NAMALWA (cell line): Measurements from ENCODE around the gene PTK7.
"Not testable (repeated sequence)": the region's sequence is repeated elsewhere in the genome, so short reads cannot be mapped to it uniquely, and the experiment has no call there.

Experiments used
- DNase-seq: peaks from one replicate; pipeline ENCODE4 v3.0.0-alpha.2; 2015; ENCODE audit warnings: low spot score

The PTK7 gene

DNA sequence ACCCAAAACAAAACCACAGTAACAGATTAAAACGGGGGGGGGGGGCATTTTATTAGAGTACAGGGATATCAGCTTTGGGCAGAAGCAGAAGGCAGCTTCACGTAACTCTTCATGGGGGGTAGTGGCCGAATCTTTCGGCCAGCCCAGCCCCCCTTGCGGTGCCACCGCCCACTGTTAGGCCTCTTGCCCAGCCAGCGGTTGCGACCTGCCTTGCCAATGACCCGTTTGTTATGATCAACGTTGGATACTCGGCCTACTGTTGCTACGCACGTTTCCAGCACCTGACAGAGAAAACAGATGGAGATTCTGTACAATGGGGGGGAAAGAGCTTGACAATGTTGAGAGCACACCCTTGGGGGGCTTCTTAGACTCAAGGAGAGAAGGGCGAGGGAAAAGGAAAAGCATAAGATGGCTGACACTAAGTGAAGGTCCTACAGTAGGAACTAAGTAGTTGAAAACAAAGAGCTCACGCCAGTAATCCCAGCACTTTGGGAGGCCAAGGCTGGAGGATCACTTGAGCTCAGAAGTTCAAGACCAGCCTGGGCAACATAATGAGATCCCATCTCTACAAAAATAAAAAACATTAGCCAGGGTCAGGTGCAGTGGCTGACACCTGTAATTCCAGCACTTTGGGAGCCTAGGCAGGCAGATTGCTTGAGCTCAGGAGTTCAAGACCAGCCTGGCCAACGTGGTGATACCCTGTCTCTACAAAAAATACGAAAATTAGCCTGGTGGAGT lies 21.7 kb upstream of the PTK7 start:
- peak; percentile 20 for DNase-seq

DNA sequence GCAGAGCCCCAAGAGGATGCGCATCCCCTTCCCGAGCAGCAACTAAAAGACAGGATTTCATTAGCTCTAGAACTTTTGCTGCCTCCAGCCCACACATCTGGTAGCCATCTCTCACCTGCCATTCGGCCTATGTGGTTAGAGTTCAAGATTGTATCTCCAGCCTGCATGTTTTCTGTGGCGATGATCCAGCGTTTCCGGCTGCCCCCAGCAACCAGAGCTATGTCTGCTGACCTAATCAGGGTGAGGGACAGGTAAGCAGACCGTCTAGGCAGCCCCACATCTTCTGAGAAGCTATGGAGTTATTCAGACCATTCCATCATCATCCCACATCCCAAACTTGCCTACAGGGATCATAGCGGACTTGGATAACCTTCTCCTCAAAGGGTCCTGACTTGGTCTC lies 20.1 kb upstream of the PTK7 start:
- DNase-seq, result no peak

DNA sequence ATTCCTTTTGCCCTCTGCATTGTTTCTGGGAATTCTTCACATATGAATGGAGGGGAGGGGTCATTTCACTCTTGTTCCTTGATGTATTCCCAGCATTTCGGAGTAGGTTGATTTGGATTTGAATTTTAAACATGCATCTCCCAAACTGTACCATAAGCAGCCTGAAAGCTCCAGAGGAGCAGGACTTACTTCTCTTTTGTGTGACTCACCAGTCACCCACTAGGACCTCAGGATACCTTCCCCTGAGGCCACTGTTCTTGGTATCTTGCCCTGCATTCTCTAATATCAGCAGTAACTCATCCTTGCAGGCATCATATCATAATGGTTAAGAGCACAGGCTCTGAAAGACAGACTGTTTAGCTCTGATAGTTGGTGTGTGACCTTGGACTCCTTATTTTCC lies 17.6 kb upstream of the PTK7 start:
- peak; percentile 34 for DNase-seq

DNA sequence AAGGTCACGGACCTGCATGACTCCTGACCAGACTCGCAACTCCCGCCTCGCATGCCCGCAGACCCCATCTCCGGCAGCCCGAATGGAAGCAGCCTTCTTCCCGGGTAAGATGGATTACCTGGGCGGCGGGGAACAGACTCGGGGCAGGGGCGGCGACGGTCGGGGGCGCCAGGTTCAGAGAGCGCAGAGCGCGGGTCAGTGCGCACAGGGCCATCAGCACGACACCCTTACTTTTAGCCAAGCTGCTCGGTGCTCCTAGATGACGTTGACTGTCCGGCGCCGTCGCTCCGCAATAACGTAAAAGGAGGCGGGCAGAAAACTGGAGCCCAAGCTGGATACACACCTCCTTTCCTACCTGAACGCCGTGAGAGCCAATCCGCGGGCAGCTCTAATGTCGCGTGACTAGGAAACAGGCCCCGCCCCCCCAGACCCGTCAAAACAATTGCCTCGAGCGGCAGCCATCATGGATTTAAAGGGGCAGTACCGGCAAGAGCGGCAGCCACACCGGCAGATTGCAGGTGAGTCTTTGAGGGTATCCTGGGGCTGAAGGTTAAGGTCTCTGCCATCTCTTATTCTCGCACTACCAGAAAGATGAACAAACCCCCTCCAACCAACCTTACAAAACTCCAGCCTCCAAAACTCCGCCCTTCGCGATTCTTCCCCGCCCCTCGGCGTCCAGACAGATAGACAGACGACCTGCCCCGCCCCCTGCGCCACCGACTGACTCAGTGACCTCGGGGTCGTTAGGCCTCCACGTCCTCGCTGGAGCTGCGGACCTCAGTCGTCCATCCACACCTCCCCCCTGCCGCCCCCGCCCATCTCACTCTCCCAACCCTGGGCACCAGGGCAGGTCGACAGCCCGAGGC lies 16.7 kb upstream of the PTK7 start, which contains the start of the genes KLC4 and MRPL2:
Gene KLC4 (plus strand): TSS at position 464 of the 866 bp plus-strand sequence. CDS start 1,705 bp downstream, outside the sequence.
Gene MRPL2 (minus strand): TSS at position 267 of the 866 bp plus-strand sequence. CDS start 53 bp downstream, at position 214.
- DNase-seq, result peak; percentile 99

DNA sequence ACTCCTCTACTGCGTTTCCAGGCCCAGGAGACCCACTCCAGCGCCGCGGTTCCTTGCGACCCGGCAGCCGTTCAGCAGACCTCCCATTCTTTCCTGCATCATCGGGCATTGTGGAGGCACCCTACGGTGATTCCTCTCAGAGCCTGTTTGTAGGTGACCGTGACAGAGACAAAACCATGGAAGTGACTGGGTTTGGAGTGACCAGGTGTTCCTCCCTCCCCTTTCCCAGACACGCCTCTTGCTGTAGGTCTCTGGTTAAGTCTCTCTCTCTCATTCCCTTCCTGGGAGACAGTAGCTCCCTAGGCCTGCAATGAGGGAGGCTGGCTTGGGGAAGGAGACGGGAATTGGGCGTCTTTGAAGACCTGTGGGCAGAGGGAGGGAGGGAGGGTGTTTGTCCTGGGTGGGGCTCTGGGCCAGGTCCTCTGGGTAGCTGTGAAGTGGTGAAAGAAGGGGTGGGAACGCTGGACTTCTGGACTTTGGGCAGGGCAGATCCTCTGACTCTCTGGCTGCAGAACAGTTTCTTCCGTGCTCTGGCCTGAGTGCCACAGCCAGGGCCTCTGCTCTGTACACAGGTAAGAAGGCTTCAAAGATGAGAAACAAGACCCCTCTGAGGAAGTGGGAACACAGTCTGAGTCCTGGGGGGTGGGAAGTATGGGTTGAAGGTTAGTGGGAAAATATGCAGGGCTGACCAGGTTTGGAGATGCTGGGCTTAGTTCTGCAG lies 15.9 kb upstream of the PTK7 start:
- DNase-seq, result no peak

DNA sequence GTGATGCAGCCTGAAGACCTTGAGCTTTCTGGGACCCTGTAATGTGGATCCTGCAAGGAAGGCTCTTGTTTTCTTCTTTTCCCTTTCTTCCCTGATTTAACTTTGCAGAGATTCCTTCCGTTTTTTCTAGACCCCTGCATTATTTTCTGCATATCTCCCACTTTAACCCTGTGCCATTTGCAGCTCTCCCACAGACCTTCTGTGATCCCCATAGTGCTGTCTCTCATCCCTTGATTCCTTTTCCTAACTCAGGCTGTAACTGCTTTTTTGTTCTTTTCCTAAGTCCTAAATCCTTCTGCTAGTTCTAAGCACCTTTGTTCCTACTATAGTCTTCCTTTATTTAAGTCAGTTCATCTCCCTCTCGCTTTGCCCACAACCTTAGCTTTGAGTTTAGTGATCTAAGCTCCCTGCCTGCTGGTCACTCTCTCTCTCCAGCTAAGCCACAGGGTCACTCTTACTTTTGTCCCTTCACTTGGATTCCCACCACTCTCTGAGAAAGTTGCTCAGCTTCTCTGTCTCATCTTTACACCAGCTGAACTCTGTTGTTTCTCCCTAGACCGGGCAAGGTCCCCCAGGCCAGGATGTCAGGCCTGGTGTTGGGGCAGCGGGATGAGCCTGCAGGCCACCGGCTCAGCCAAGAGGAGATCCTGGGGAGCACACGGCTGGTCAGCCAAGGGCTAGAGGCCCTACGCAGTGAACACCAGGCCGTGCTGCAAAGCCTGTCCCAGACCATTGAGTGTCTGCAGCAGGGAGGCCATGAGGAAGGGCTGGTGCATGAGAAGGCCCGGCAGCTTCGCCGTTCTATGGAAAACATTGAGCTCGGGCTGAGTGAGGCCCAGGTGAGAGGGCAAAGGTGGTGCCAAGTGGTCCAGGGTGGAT lies 15.1 kb upstream of the PTK7 start:
- DNase-seq, result no peak

DNA sequence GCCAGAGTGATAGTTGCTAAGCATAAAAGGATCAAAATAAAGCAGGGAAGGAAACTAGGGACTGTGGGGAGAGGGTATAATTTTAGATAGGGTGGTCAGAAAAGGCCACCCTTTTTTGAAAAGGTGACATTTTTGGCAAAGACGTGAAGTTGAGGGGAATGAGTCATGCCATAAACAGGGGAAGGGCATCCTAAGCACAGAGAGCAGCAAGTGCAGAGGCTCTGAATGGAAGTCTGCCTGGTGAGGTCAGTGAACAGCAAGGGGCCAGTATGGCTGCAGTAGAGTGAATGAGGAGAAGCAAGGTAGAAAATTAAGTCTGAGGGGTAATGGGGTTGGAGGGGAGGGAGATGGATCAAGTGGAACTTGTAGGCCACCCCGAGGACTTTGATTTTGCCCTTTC lies 14.3 kb upstream of the PTK7 start:
- no peak for DNase-seq

DNA sequence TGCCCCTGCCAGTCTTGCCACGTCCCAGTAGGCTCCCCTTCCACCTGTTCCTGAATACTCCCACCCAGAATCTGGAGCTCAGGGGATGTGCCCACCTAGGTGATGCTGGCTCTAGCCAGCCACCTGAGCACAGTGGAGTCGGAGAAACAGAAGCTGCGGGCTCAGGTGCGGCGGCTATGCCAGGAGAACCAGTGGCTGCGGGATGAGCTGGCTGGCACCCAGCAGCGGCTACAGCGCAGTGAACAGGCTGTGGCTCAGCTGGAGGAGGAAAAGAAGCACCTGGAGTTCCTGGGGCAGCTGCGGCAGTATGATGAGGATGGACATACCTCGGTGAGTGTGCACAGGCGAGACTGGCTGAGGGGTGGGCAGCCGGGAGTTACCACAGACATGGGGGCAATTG lies 13.3 kb upstream of the PTK7 start:
- no peak for DNase-seq

DNA sequence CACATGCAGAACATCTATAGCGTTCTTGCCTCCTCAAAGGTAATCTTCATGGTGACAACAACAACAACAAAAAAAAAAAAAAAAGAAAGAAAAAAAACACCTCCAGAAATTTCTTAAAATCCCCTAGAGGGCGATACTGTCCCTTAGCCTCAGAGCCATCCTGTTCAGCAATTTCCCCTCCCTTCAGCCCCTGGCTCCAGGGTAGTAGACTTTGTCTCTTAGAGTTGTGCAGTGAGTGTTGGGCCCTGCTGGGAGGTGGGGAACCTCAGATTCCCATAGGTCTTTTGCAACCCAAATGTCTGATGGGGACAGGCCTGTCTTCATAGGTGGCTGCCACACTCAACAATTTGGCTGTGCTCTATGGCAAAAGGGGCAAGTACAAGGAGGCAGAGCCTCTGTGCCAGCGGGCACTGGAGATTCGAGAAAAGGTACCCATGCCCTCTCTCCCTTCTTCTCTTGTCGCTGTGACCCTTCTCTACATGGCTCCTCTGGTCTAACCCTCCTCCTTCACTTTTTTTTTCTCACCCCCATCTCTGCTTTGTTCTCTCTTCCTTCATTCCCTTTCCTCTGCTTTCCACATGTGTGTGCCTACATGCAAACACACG lies 6.0 kb upstream of the PTK7 start:
- peak; percentile 79 for DNase-seq

DNA sequence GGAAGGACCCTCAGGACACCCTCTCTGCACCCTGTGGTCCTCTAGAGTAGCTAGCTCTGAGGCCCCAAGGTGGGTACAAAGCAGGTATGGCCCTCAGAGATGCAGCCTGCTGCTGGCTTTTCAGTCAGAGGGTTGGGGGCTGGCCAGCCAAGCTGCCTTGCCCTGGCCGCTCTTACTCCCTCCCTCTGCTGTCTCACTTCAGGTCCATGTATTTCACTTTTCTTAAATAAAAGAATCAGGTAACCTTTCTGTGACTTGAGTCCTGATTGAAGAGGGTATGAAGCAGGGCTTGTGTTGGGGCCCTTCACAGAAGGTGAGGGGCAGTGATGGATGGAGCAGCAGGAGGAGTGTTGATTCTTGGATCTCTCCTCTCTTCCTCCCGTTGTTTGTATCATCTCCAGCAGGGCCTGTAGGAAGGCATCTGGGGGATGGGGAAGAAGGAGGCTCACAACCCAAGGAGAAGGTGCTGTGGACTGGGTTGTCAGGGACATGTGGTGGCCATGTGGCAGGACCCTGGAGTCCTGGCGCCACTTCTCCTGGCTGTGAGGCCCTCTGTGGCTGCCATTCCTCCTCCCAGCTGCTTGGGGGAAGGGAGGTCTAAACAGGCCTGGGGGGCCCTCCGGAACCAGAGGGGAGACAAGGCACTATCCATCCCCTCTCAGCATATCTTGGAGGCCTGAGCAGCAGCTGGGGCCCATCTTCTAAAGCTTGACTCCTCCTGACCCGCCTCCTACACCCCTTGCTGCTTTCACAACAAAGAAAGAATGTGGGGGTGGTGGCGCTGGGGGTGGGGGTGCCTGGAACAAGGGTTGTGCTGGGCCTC lies 1.1 kb upstream of the PTK7 start:
- DNase-seq, result no peak

DNA sequence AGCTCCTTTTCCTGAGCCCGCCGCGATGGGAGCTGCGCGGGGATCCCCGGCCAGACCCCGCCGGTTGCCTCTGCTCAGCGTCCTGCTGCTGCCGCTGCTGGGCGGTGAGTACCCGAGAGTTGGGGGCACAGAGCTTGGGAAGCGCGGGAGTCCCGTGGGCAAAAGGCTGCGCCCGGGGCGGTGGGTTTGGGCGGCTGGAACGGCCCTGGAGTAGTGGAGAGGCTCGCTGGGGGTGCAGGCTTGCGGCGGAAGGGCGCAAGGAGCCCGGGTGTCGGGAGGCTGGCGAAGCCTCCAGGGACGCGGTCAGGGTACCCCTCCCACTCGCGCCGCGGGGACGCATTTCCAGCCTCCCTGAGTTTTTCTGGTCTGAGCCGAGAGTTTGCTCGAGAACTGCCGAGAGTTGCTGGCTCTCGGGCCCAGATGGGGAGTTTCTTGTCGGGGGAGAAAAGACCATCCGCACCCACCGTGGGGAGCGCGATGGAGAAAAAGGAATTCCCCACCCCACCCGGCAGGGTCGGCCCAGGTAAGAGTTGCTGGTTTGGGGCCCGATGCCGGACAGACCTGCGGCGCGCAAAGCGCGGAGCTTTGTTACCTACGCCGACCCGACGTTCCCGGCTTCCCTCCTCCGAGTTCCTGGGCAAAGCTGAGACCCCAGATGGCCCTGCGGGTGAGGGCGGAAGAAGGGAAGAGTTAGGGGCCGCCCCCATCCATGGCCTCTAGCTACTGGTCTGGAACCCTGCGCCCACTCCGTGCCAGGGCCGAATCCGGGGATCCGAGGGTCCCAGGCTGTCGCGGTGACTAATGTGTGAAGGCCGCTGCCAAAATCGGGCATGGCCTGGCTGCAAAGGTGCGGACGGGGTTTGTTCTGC lies 584 bp downstream of the PTK7 start:
- DNase-seq, result no peak

DNA sequence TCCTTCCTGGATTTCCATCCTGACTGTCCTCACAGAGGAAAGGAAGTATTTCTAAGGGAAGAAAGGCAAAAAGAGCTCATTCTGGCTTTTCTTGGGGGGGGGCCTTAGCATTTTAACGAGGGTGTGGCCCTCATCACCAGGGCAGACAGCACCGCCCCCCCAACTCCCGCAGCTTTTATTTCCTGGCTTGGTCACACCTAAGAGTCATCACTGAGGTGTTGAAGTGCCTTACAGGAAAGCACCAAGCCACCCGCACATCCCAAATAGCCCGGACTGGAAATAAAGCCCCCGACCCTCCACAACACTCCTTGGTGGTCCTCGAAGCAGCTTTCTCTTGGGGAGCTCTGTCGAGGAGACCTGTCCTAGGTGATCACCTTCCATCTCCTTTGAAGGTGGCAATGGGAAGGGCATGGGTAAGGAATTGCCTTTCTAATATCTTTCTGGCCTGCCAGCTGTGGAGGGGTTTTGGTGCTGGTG lies 1.3 kb downstream of the PTK7 start:
- DNase-seq, result no peak

DNA sequence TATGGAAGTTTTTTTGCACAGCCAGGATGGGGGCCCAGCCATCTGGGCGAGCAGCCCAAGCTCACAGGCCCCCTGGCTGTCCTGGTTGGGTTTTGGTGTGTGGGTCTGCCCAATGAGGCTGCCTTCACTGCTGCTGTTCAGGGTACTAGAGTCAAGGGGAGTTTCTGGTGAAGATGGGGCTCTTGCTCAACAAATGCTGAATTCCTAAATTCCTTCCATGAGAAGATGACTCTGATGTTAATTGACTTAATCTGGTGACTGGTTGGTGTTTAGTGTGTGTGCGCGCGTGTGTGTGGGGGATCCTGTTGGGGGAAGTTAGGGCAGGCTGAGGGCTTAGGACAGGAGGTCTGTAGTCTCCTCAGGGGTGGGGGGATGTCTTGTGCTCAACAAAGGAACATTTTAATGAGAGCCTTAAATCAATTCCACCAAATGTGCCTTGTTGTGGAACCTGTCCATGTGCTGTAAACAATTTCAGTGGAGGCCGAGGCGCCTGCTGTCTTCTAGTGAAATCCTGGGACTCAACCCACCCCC lies 1.9 kb downstream of the PTK7 start:
- no peak for DNase-seq

DNA sequence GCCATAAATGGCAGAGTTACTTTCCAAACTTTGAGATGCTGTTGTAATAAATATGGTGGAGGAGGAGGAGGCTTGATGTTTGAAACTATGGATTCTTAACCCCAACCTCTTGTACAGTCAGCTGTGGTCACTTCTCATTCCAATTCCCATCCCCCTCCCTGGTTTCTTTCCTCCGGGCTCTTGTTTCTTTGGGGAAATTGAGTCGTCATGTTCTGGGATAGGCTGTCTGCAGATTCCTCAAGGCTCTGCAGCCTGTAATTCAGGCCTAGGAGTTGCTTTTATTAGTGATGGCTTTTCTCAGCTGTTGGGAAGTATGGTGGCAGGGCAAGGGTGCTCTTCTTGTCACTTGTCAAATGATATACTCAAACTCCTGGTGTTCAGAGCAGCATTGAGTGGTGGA lies 2.6 kb downstream of the PTK7 start:
- no peak for DNase-seq

DNA sequence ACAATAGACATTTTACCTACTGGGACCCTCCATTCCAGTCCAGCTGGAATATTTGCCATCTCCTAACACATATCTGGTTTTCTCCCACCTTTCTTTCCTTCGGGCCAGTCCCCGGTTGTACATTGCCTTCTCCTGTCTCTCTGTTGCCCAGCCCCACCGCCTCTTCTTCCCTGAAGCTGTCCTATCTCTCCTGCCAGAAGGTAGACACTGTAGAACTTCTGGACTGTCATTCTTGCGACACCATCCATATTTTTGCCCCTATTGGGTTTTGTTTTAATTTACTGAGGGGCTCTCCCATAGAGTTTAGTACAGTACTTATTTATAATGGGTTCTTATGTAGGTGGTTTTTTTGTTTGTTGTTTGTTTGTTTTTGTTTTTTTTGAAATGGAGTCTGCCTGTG lies 4.9 kb downstream of the PTK7 start:
- DNase-seq, result no peak

DNA sequence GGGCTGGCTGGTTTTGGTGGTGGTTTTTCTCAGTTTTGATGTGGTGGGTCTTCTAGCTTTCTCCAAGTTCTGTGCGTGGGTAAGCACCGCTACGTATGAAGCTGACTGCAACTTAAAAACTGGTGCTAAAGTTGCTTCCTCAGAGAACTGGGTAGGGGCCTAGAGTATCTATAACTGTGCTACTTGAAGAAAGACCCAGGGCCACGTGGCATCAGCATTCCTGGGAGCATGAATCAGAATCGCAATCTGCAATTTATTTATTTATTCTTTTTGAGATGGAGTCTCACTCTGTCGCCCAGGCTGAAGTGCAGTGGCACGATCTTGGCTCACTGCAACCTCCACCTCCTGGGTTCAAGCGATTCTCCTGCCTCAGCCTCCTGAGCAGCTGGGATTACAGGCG lies 5.8 kb downstream of the PTK7 start:
- not testable (repeated sequence) for DNase-seq

DNA sequence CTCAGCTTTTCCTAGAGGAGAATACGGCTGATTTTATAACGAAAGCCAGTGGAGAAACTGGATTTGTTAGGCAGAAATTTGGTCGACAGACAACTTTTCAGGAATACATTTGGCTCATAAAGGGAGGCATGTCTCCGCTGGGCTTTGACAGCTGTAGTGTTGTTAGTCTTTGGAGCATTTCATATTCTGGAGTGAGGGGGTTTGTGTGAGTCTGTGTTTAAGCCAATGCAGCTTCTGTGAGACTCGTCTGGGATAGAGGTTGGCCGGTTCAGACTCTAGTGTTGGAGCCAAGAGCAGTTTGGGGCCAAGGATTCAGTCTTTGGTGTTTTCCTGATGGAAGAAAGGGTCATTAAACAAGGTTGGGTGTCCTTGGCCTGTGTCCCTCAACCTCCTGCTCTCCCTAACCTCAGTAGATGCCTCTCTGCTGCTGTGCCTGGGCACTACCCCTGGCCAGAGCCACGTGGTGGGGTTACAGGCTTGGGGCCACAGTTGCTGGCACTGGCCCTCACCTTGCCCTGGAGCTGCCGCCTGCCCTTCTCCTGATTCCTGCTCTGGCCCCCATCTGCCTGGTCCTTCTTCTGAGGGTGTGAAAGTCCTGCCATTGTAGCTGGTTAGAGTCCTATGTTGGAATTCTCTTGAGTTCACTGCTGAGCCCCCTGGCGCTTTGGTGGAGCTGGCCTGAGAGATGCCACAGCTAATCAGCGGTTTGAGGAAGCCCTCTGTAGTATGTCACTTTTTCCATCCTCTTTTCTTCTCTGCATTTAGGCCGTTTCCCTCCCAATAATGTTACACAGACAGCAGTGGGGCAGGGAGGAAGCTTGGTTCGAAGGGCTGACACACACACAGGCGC lies 6.9 kb downstream of the PTK7 start:
- no peak for DNase-seq
